ENCODE data around the gene MSH6. TPM values are rescaled to one million over a fixed set of nuclear protein-coding genes. Genes with fewer than 3 reads are reported as not detected.

The MSH6 gene
- total RNA-seq, 1 experiment from 2014 or later, result 108 TPM

GRCh38 chr2:47737191-47737975 is 45.6 kb upstream of the MSH6 start:
- TF ChIP-seq, protein P1, sequence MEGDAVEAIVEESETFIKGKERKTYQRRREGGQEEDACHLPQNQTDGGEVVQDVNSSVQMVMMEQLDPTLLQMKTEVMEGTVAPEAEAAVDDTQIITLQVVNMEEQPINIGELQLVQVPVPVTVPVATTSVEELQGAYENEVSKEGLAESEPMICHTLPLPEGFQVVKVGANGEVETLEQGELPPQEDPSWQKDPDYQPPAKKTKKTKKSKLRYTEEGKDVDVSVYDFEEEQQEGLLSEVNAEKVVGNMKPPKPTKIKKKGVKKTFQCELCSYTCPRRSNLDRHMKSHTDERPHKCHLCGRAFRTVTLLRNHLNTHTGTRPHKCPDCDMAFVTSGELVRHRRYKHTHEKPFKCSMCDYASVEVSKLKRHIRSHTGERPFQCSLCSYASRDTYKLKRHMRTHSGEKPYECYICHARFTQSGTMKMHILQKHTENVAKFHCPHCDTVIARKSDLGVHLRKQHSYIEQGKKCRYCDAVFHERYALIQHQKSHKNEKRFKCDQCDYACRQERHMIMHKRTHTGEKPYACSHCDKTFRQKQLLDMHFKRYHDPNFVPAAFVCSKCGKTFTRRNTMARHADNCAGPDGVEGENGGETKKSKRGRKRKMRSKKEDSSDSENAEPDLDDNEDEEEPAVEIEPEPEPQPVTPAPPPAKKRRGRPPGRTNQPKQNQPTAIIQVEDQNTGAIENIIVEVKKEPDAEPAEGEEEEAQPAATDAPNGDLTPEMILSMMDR (IDR thresholded peaks at IDR 0.05; ENCODE audit: insufficient read depth in 1 of 2, low read depth in 1 of 2, low read length in 1 of 2, severe bottlenecking in 1 of 2, unreplicated experiment in 1 of 2), result no peak
- intact Hi-C loops (cut with micrococcal nuclease; ENCODE audit: unreplicated experiment), result no loop called here
- Mint-ChIP-seq H3K4me1 (ENCODE audit: low read depth, unreplicated experiment) (peaks cover 14% of the 10 kb centered on the region), H3K27ac (ENCODE audit: unreplicated experiment) (no peak overlapping the region), H3K4me3 (ENCODE audit: unreplicated experiment) (no peak overlapping the region), H3K9me3 (ENCODE audit: unreplicated experiment) (no peaks in the 10 kb centered on the region), H3K27me3 (ENCODE audit: insufficient read depth, unreplicated experiment) (no peaks in the 10 kb centered on the region), H3K36me3 (ENCODE audit: insufficient read depth, unreplicated experiment) (no peaks in the 10 kb centered on the region)
- BruUV-seq (replicated peaks), result no TSS peak
- H3K4me1 ChIP-seq, result peaks cover 47% of the 10 kb centered on the region
- no peak overlapping the region for H3K4me3 ChIP-seq (ENCODE audit: low read depth, low read length)
- ChIA-PET POLR2A (no interaction called here), CTCF (no interaction called here)
- H3K36me3 ChIP-seq (ENCODE audit: control insufficient read depth, insufficient read depth, low read length), result no peaks in the 10 kb centered on the region
- H3K27me3 ChIP-seq (replicated peaks; ENCODE audit: control insufficient read depth, insufficient read depth, low read length), result no peaks in the 10 kb centered on the region
- no peak for DNase-seq
- no peaks in the 10 kb centered on the region for H3K9me3 ChIP-seq

GRCh38 chr2:47738331-47738730 is 44.6 kb upstream of the MSH6 start:
- Mint-ChIP-seq H3K4me1 (ENCODE audit: low read depth, unreplicated experiment) (peaks cover 18% of the 10 kb centered on the region), H3K27ac (ENCODE audit: unreplicated experiment) (no peak overlapping the region), H3K36me3 (ENCODE audit: insufficient read depth, unreplicated experiment) (no peaks in the 10 kb centered on the region), H3K27me3 (ENCODE audit: insufficient read depth, unreplicated experiment) (no peaks in the 10 kb centered on the region), H3K9me3 (ENCODE audit: unreplicated experiment) (no peaks in the 10 kb centered on the region), H3K4me3 (ENCODE audit: unreplicated experiment) (no peak overlapping the region)
- Histone ChIP-seq H3K4me1 (peaks cover 49% of the 10 kb centered on the region), H3K27me3 (replicated peaks; ENCODE audit: control insufficient read depth, insufficient read depth, low read length) (no peaks in the 10 kb centered on the region), H3K36me3 (ENCODE audit: control insufficient read depth, insufficient read depth, low read length) (no peaks in the 10 kb centered on the region), H3K4me3 (ENCODE audit: low read depth, low read length) (no peak overlapping the region), H3K9me3 (no peaks in the 10 kb centered on the region)
- no TSS peak for BruUV-seq (replicated peaks)
- TF ChIP-seq, protein P1 (IDR thresholded peaks at IDR 0.05; ENCODE audit: insufficient read depth in 1 of 2, low read depth in 1 of 2, low read length in 1 of 2, severe bottlenecking in 1 of 2, unreplicated experiment in 1 of 2), result no peak
- ChIA-PET CTCF (no interaction called here), POLR2A (no interaction called here)
- intact Hi-C loops (cut with micrococcal nuclease; ENCODE audit: unreplicated experiment), result no loop called here
- no peak for DNase-seq

GRCh38 chr2:47741101-47741500 is 41.8 kb upstream of the MSH6 start:
- no peaks in the 10 kb centered on the region for H3K9me3 ChIP-seq
- no peak for DNase-seq
- TF ChIP-seq, protein P1 (IDR thresholded peaks at IDR 0.05; ENCODE audit: insufficient read depth in 1 of 2, low read depth in 1 of 2, low read length in 1 of 2, severe bottlenecking in 1 of 2, unreplicated experiment in 1 of 2), result no peak
- H3K9me3 Mint-ChIP-seq (ENCODE audit: unreplicated experiment), result no peaks in the 10 kb centered on the region
- CTCF ChIA-PET, result no interaction called here
- H3K36me3 Mint-ChIP-seq (ENCODE audit: insufficient read depth, unreplicated experiment), result no peaks in the 10 kb centered on the region
- H3K4me3 Mint-ChIP-seq (ENCODE audit: unreplicated experiment), result no peak overlapping the region
- no peaks in the 10 kb centered on the region for H3K36me3 ChIP-seq (ENCODE audit: control insufficient read depth, insufficient read depth, low read length)
- no TSS peak for BruUV-seq (replicated peaks)
- H3K4me1 ChIP-seq, result peaks cover 43% of the 10 kb centered on the region
- intact Hi-C loops (cut with micrococcal nuclease; ENCODE audit: unreplicated experiment), result no loop called here
- no peak overlapping the region for H3K27ac Mint-ChIP-seq (ENCODE audit: unreplicated experiment)
- H3K4me1 Mint-ChIP-seq (ENCODE audit: low read depth, unreplicated experiment), result peaks cover 18% of the 10 kb centered on the region
- no peak overlapping the region for H3K4me3 ChIP-seq (ENCODE audit: low read depth, low read length)
- POLR2A ChIA-PET, result interaction anchor here (0.6 kb wide), 1 partner anchor 71 kb away, joined by 7 read pairs; no protein-coding TSS in a partner anchor
- H3K27me3 ChIP-seq (replicated peaks; ENCODE audit: control insufficient read depth, insufficient read depth, low read length), result no peaks in the 10 kb centered on the region
- no peaks in the 10 kb centered on the region for H3K27me3 Mint-ChIP-seq (ENCODE audit: insufficient read depth, unreplicated experiment)
